AG09309 (cell line): ENCODE data around the gene EYA3.
A peak's percentile ranks its signal among the peaks of the same experiment; 100 is the strongest.

Experiments
- DNase-seq: peaks from one replicate; pipeline ENCODE4 v3.0.0-alpha.2; 2010; ENCODE audit warnings: low read depth
- H3K4me3 ChIP-seq: 2 replicates; pipeline ENCODE4 v1.5.1; 2011; ENCODE audit warnings: mild to moderate bottlenecking, low read depth, low read length, moderate library complexity; ENCODE audit not compliant: control insufficient read depth
- CTCF ChIP-seq: IDR thresholded peaks from 2 replicates; pipeline ENCODE4 v1.5.1; 2011; ENCODE audit warnings: mild to moderate bottlenecking, low read depth, low read length, inconsistent platforms; ENCODE audit not compliant: insufficient read depth, control insufficient read depth; ENCODE audit errors: missing control alignments

EYA3 gene

GRCh38 chr1:27967884-27968466 is 120.4 kb downstream of the EYA3 start:
- no peak for DNase-seq
- no peak for TF ChIP-seq CTCF
- no peak overlapping the region for H3K4me3 ChIP-seq

GRCh38 chr1:27967106-27967883 is 121.1 kb downstream of the EYA3 start:
- no peak for TF ChIP-seq CTCF
- no peak for DNase-seq
- H3K4me3 ChIP-seq = no peak overlapping the region

GRCh38 chr1:27966402-27967105 is 121.9 kb downstream of the EYA3 start:
- no peak for DNase-seq
- no peak for TF ChIP-seq CTCF
- H3K4me3 ChIP-seq = no peak overlapping the region

GRCh38 chr1:27963393-27963792 is 125.0 kb downstream of the EYA3 start:
- H3K4me3 ChIP-seq = no peak overlapping the region
- TF ChIP-seq CTCF = no peak
- no peak for DNase-seq

- H3K4me3 ChIP-seq = no peak overlapping the region
- TF ChIP-seq CTCF = no peak
- DNase-seq = no peak
Observed at GRCh38 chr1:27961646-27962221, 126.7 kb downstream of the EYA3 start.

GRCh38 chr1:27960762-27961645 is 127.4 kb downstream of the EYA3 start:
- H3K4me3 ChIP-seq = peak overlapping the region; percentile 77
- TF ChIP-seq CTCF = no peak
- no peak for DNase-seq
